Cardiac fibroblast (primary cell): ENCODE data around the gene SYT15B.
"Not testable (repeated sequence)": the region's sequence is repeated elsewhere in the genome, so short reads cannot be mapped to it uniquely, and the experiment has no call there.

ENCODE experiments used
- DNase-seq, 2 donors: peaks; one replicate each; pipeline versions ENCODE4 v3.0.0 to v3.0.0-alpha.2; 2010; ENCODE audit warnings: low read depth in 2 of 2
- H3K4me3 ChIP-seq, 2 donors: replicated peaks in 1 of 2; 1 replicate in 1 of 2; 2 replicates in 1 of 2; pipeline ENCODE4 v1.5.1; 2011; ENCODE audit warnings: low read depth in 2 of 2, low read length in 2 of 2, mild to moderate bottlenecking in 2 of 2, moderate library complexity in 1 of 2

The SYT15B gene

DNA sequence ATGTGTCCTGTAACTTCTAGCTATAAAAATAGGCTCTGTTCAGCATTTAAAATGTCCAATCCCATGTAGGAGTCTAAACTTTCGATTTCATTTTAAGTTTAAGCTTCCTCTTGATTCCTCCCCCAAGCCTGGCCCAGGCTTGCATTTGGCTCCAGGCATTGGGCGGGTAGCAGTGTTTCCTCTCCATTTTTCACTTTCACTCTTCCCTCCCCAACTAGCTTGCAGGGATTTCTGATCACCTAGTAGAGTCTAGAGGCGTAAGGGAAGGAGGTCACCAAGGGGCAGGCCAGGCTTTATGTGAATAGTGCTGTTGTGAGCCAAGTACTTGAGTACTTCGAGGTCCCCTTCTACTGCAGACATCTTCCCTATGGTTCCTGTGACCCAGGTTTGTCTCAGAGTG, 18.5 kb downstream of the SYT15B start:
- not testable (repeated sequence) for H3K4me3 ChIP-seq, DNase-seq

GRCh38 chr10:47743611-47744550, 19.5 kb downstream of the SYT15B start:
- H3K4me3 ChIP-seq, result peak overlapping the region; percentile 25 to 47
- DNase-seq, result peak; percentile 11 to 29

- not testable (repeated sequence) for H3K4me3 ChIP-seq, DNase-seq
Observed at GRCh38 chr10:47740868-47741267, 22.5 kb downstream of the SYT15B start.

- not testable (repeated sequence) for H3K4me3 ChIP-seq, DNase-seq
Observed at GRCh38 chr10:47730911-47731310, 32.5 kb downstream of the SYT15B start.

DNA sequence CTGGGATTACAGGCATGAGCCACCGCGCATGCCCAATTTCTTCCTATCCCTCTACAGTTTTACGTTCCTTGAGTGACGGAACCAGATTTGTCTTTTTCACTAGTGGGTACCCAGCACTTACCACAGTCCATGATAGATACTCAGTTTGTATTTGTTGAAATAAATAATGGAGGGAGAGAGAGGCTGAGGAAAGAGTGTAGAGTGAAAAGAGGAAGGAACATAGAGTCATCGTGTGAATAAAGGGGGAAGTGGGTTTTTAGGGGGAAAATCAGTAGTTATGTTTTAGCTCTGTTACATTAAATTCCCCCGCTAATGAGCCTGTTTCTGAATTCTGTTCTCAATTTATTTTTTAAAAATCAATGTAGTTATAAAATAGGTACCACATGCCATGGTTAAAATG, 37.7 kb downstream of the SYT15B start:
- not testable (repeated sequence) for H3K4me3 ChIP-seq, DNase-seq

DNA sequence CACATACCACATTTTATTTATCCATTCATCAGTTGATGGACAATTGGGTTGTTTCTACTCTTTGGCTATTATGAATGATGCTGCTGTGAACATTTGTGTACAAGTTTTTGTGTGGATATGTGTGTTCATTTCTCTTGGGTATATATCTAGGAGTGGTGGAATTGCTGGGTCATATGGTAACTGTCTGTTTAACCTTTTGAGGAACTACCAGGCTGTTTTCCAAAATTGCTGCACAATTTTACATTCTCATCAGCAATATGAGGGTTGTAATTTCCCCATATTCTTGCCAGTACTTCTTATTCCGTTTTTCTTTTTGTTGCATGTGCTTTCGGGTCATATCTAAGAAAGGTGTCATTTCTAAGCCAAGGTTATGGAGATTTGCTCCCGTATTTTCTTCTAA, 38.3 kb downstream of the SYT15B start:
- not testable (repeated sequence) for DNase-seq, H3K4me3 ChIP-seq

DNA sequence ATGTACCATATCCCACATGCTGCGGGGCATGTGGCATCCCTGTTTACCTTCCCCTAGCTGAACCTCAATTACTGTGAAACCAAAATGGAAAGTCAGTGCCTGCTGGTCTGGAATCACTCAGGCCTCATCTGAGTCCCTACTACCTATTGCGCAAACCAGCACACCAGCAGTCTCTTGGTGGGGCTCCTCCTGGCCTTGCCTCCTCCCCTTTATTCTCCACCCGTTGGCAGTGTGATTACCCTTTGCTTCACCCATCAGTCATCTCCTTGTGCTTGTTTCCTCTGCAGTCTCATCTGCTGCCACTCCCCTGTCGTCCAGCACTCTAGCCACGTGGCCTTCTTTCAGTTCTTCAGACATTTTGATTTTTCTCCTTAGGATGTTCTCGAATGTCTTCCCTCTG, 39.3 kb downstream of the SYT15B start:
- DNase-seq, result not testable (repeated sequence)

GRCh38 chr10:47723362-47723761, 40.0 kb downstream of the SYT15B start:
- H3K4me3 ChIP-seq, DNase-seq: not testable (repeated sequence)

More for the DNA sequence above, 39.3 kb downstream of the SYT15B start:
- not testable (repeated sequence) for H3K4me3 ChIP-seq

DNA sequence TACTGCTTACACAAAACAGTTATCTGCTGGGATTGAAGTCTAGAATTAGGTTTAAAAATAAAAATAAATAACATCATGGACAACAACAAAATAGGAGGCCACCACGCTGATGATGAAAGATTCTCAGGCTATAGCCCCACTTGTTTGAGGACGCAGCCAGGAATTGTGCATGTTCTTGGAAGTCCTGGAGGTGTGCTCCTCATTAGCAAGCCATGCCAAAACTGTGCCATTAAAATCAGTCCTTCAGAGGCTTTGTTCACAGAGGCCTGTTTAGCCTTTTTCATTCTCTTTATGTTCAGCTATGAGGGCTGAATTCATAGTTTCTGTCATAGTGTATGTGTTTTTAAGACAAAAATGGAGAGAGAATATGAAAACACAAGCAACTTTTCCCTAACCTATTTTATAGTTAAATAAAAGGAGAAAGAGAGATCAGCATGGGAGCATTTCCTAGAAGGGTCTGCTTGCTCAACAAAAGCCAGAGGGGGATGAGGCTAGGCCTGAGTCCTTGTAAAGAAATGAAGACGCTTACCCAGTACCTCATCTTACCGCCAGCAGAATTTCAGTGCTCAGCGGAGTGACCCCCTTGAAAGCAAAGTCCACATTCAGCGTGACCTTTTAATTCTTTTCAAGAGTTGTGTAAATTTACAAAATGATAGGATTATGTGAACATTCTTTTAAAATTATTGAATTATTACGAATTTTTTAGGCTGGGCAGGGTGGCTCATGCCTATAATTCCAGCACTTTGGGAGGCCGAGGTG, 46.2 kb downstream of the SYT15B start:
- not testable (repeated sequence) for H3K4me3 ChIP-seq, DNase-seq
